Trophoblast cell (in vitro differentiated cells and primary cell): ENCODE data around the gene PTP4A2.

Experiments
- DNase-seq, 2 donors: peaks; one replicate each; pipeline ENCODE4 v3.0.0-alpha.2; 2016
- H2AFZ ChIP-seq: 2 replicates; pipeline ENCODE4 v1.6.1; 2013; ENCODE audit warnings: low read length, moderate library complexity, mild to moderate bottlenecking; ENCODE audit not compliant: insufficient read depth, poor library complexity
- H2AK5ac ChIP-seq: 2 replicates; pipeline ENCODE4 v1.6.1; 2013; ENCODE audit warnings: mild to moderate bottlenecking, low read length
- H2BK120ac ChIP-seq: 2 replicates; pipeline ENCODE4 v1.6.1; 2013; ENCODE audit warnings: low read length, mild to moderate bottlenecking, moderate library complexity; ENCODE audit not compliant: insufficient read depth, poor library complexity
- H2BK12ac ChIP-seq: 2 replicates; pipeline ENCODE4 v1.6.1; 2013; ENCODE audit warnings: mild to moderate bottlenecking, low read length, moderate library complexity
- H2BK5ac ChIP-seq: 2 replicates; pipeline ENCODE4 v1.6.1; 2013; ENCODE audit warnings: low read length, low read depth, moderate library complexity, mild to moderate bottlenecking; ENCODE audit not compliant: poor library complexity
- H3K14ac ChIP-seq: 2 replicates; pipeline ENCODE4 v1.6.1; 2013; ENCODE audit warnings: mild to moderate bottlenecking, low read length
- H3K18ac ChIP-seq: 2 replicates; pipeline ENCODE4 v1.6.1; 2013; ENCODE audit warnings: mild to moderate bottlenecking, low read length
- H3K23ac ChIP-seq: 2 replicates; pipeline ENCODE4 v1.6.1; 2013; ENCODE audit warnings: low read length
- H3K27ac ChIP-seq: 2 replicates; pipeline ENCODE4 v1.5.1; 2013; ENCODE audit warnings: low read depth, mild to moderate bottlenecking, inconsistent platforms, low read length, moderate library complexity
- H3K27me3 ChIP-seq: 2 replicates; pipeline ENCODE4 v1.6.1; 2013; ENCODE audit warnings: inconsistent platforms, mild to moderate bottlenecking, low read length, moderate library complexity; ENCODE audit not compliant: insufficient read depth
- H3K36me3 ChIP-seq, 2 experiments: 1 replicate in 1 of 2; 2 replicates in 1 of 2; pipeline ENCODE4 v1.6.1; 2013; ENCODE audit warnings: low read length in 2 of 2, mild to moderate bottlenecking in 2 of 2, moderate library complexity in 1 of 2; ENCODE audit not compliant: insufficient read depth in 2 of 2, control insufficient read depth in 1 of 2
- H3K4ac ChIP-seq: 2 replicates; pipeline ENCODE4 v1.6.1; 2013; ENCODE audit warnings: low read depth, mild to moderate bottlenecking, low read length, moderate library complexity
- H3K4me1 ChIP-seq, 2 experiments: 1 replicate in 1 of 2; 2 replicates in 1 of 2; pipeline ENCODE4 v1.6.1; 2013; ENCODE audit warnings: low read length in 2 of 2, mild to moderate bottlenecking in 2 of 2, moderate library complexity in 1 of 2; ENCODE audit not compliant: insufficient read depth in 2 of 2, control insufficient read depth in 1 of 2
- H3K4me2 ChIP-seq: 2 replicates; pipeline ENCODE4 v1.6.1; 2013; ENCODE audit warnings: inconsistent platforms, mild to moderate bottlenecking, low read length, moderate library complexity
- H3K4me3 ChIP-seq: 2 replicates; pipeline ENCODE4 v1.5.1; 2013; ENCODE audit warnings: mild to moderate bottlenecking, low read depth, low read length, inconsistent platforms
- H3K79me1 ChIP-seq: one replicate; pipeline ENCODE4 v1.6.1; 2013; ENCODE audit warnings: low read length
- H3K79me2 ChIP-seq: 2 replicates; pipeline ENCODE4 v1.6.1; 2013; ENCODE audit warnings: low read length, mild to moderate bottlenecking; ENCODE audit not compliant: control insufficient read depth, insufficient read depth, poor library complexity
- H3K9ac ChIP-seq: 2 replicates; pipeline ENCODE4 v1.6.1; 2013; ENCODE audit warnings: mild to moderate bottlenecking, low read length
- H3K9me3 ChIP-seq: 2 replicates; pipeline ENCODE4 v1.6.1; 2013; ENCODE audit warnings: low read depth, mild to moderate bottlenecking, control low read depth, inconsistent platforms, low read length; ENCODE audit not compliant: insufficient read depth
- H4K12ac ChIP-seq: 2 replicates; pipeline ENCODE4 v1.6.1; 2013; ENCODE audit warnings: low read depth, mild to moderate bottlenecking, low read length, moderate library complexity
- H4K8ac ChIP-seq: 2 replicates; pipeline ENCODE4 v1.6.1; 2013; ENCODE audit warnings: low read depth, mild to moderate bottlenecking, low read length, moderate library complexity
- H4K91ac ChIP-seq: one replicate; pipeline ENCODE4 v1.6.1; 2013; ENCODE audit warnings: low read depth, mild to moderate bottlenecking, low read length, moderate library complexity
- WGBS: extraction: QIAGEN DNeasy Blood & Tissue Kit; methylation state at CpG from one replicate; pipeline ENCODE4 v1.1.7; 2013; ENCODE audit warnings: missing lambda C conversion rate; ENCODE audit not compliant: insufficient read length, insufficient coverage; ENCODE audit errors: extremely low coverage; 5-methylcytosine and 5-hydroxymethylcytosine counted together

PTP4A2 gene

DNA sequence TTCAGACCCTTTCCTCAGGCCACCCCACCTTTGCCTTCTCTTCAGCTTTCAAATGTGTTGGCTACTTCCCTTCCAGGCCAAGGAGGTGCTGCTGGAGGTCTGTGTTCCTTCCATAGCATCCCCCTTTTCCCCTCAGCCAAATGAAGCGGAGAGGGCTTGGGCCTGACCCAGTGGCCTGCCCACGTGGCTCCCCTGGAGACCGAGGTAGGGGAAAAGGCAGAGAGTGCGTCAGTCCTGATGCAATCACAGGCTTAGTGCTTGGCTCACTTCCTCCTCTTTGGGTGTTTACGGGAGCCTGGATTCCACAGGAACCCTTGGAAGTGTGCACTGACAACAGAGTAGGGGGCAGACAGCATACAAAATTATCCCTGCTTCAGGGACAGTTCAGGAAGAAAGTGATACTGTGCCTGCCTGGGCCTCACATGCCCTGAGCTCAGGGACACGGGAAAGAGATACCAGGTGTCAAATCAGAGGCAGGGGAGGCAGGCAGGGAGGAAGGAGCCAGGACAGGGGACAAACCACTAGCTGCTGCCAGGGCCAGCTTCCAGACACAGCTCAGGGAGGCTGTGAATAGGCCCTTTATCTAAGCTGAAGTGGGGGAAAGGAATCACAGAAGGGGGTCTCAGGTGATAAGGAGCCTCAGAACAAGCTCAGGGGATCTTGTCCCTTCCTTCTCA, 16.6 kb upstream of the PTP4A2 start:
- H3K4me3 ChIP-seq, result no peak overlapping the region
- peak overlapping the region; percentile 78 for H4K12ac ChIP-seq
- peak overlapping the region; percentile 34 for H2BK5ac ChIP-seq
- peak overlapping the region; percentile 79 for H4K8ac ChIP-seq
- H2BK120ac ChIP-seq, result peak overlapping the region; percentile 84
- peak overlapping the region; percentile 52 for H2AK5ac ChIP-seq
- no CpG with 5 or more reads among the region's 6 CpGs for WGBS
- H3K27me3 ChIP-seq, result no peaks in the 10 kb centered on the region
- peaks cover 5% of the 10 kb centered on the region for H3K79me2 ChIP-seq
- H3K9ac ChIP-seq, result no peak overlapping the region
- no peak overlapping the region for H3K23ac ChIP-seq
- peak overlapping the region; percentile 69 for H3K14ac ChIP-seq
- H2BK12ac ChIP-seq, result peak overlapping the region; percentile 69
- peak; percentile 84 to 86 for DNase-seq
- H4K91ac ChIP-seq, result peak overlapping the region; percentile 90
- H3K4me1 ChIP-seq, result peaks cover 11 to 16% of the 10 kb centered on the region in 2 experiments
- H3K4ac ChIP-seq, result peak overlapping the region; percentile 57
- peak overlapping the region; percentile 63 for H2AFZ ChIP-seq
- no peaks in the 10 kb centered on the region for H3K9me3 ChIP-seq
- no peak overlapping the region for H3K4me2 ChIP-seq
- peak overlapping the region; percentile 61 for H3K18ac ChIP-seq
- H3K36me3 ChIP-seq, result no peaks in the 10 kb centered on the region
- peak overlapping the region; percentile 73 for H3K27ac ChIP-seq
- H3K79me1 ChIP-seq, result peaks cover 14% of the 10 kb centered on the region

DNA sequence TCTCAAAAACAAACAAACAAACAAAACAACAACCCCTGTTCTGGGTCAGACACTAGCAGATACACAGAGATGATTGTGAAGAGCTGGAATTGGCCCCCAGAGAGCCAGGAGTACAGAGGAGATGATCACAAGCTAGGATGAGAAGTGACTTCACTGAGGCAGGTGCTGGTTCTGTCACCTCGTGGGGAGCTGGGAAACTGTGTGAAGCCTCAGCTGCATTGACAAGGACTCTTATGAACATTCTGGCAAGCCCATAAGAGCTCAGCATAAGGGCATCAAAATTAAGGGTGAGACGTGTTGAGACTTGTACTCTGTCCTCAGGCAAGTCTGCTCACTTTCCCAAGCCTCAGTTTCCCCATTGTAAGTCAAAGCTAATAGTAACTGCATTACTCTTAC, 14.7 kb upstream of the PTP4A2 start:
- no peak overlapping the region for H3K14ac ChIP-seq

DNA sequence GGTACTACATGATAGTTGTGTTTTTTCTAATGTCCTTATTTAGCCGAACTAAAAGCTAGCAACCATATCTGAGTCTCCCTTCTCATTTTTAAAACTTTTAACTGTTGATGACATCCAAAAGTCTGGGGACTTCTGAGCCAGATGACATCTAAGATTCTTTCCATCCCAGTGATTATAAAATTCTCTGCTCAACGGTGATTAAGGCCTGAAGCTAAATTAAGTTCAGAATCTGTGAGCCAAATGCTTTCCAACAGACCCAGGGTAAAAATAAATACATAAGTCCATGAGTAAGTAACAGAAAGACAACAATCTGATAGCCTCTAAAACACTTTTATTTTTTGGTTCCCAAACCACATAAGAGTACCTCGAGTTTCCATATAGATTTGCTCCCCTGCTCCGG, 13.1 kb upstream of the PTP4A2 start:
- H3K36me3 ChIP-seq, result no peaks in the 10 kb centered on the region
- H3K4me1 ChIP-seq, result peaks cover 11 to 15% of the 10 kb centered on the region in 2 experiments
- H4K12ac ChIP-seq, result no peak overlapping the region
- H2AK5ac ChIP-seq, result no peak overlapping the region
- H2BK5ac ChIP-seq, result no peak overlapping the region
- DNase-seq, result no peak
- peaks cover 12% of the 10 kb centered on the region for H3K79me1 ChIP-seq
- H3K18ac ChIP-seq, result no peak overlapping the region
- no CpG with 5 or more reads among the region's 4 CpGs for WGBS
- H2BK12ac ChIP-seq, result no peak overlapping the region
- no peak overlapping the region for H3K14ac ChIP-seq
- no peak overlapping the region for H4K8ac ChIP-seq
- no peaks in the 10 kb centered on the region for H3K27me3 ChIP-seq
- no peak overlapping the region for H3K27ac ChIP-seq
- H3K9ac ChIP-seq, result no peak overlapping the region
- H4K91ac ChIP-seq, result no peak overlapping the region
- H3K23ac ChIP-seq, result no peak overlapping the region
- H2BK120ac ChIP-seq, result no peak overlapping the region
- no peak overlapping the region for H2AFZ ChIP-seq
- no peak overlapping the region for H3K4me3 ChIP-seq
- no peak overlapping the region for H3K4ac ChIP-seq
- H3K4me2 ChIP-seq, result no peak overlapping the region
- peaks cover 5% of the 10 kb centered on the region for H3K79me2 ChIP-seq
- no peaks in the 10 kb centered on the region for H3K9me3 ChIP-seq

More for the DNA sequence above, 14.7 kb upstream of the PTP4A2 start:
- no peak overlapping the region for H3K18ac ChIP-seq
- H3K79me1 ChIP-seq, result peaks cover 14% of the 10 kb centered on the region
- WGBS, result no CpG with 5 or more reads among the region's 2 CpGs
- H4K91ac ChIP-seq, result no peak overlapping the region
- peaks cover 11 to 16% of the 10 kb centered on the region in 2 experiments for H3K4me1 ChIP-seq
- no peak for DNase-seq
- H2BK120ac ChIP-seq, result no peak overlapping the region
- no peak overlapping the region for H2AK5ac ChIP-seq
- peaks cover 5% of the 10 kb centered on the region for H3K79me2 ChIP-seq
- no peaks in the 10 kb centered on the region for H3K27me3 ChIP-seq
- no peaks in the 10 kb centered on the region for H3K36me3 ChIP-seq
- no peaks in the 10 kb centered on the region for H3K9me3 ChIP-seq
- no peak overlapping the region for H3K4me3 ChIP-seq
- no peak overlapping the region for H4K12ac ChIP-seq
- H2BK12ac ChIP-seq, result no peak overlapping the region
- no peak overlapping the region for H3K27ac ChIP-seq
- H4K8ac ChIP-seq, result no peak overlapping the region
- no peak overlapping the region for H3K9ac ChIP-seq
- H3K23ac ChIP-seq, result no peak overlapping the region
- no peak overlapping the region for H3K4me2 ChIP-seq
- H2AFZ ChIP-seq, result no peak overlapping the region
- H2BK5ac ChIP-seq, result no peak overlapping the region
- no peak overlapping the region for H3K4ac ChIP-seq

DNA sequence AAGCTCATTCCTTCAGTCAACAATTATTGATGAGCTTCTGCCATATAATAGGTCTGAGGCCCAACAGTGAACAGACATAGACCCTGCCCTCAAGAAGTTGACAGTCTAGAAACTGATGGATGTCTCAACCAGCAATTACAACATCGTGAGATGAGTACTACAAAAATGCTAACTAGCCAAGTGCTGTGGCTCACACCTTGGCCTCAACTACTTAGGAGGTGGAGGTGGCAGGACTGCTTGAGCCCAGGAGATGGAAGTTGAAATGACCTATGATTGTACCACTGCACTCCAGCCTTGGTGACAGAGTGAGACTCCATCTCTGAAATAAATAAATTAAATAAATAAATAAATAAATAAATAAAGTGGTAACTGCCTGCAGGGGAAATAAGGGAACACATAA, 11.7 kb upstream of the PTP4A2 start:
- no peak overlapping the region for H3K18ac ChIP-seq
- H3K79me1 ChIP-seq, result peaks cover 6% of the 10 kb centered on the region
- no peak overlapping the region for H2BK5ac ChIP-seq
- no peak overlapping the region for H4K91ac ChIP-seq
- H3K79me2 ChIP-seq, result peaks cover 4% of the 10 kb centered on the region
- H4K8ac ChIP-seq, result no peak overlapping the region
- no peaks in the 10 kb centered on the region for H3K27me3 ChIP-seq
- H3K27ac ChIP-seq, result no peak overlapping the region
- no peak overlapping the region for H2AK5ac ChIP-seq
- H3K36me3 ChIP-seq, result no peaks in the 10 kb centered on the region
- no peak overlapping the region for H3K4me3 ChIP-seq
- WGBS, result no CpG with 5 or more reads among the region's 1 CpG
- no peak overlapping the region for H2BK120ac ChIP-seq
- no peak overlapping the region for H3K4ac ChIP-seq
- no peak overlapping the region for H3K4me2 ChIP-seq
- H2AFZ ChIP-seq, result no peak overlapping the region
- no peak overlapping the region for H3K9ac ChIP-seq
- H3K4me1 ChIP-seq, result peaks cover 7 to 8% of the 10 kb centered on the region in 2 experiments
- no peak overlapping the region for H4K12ac ChIP-seq
- no peak overlapping the region for H3K14ac ChIP-seq
- DNase-seq, result no peak
- no peaks in the 10 kb centered on the region for H3K9me3 ChIP-seq
- no peak overlapping the region for H3K23ac ChIP-seq
- H2BK12ac ChIP-seq, result no peak overlapping the region
